WTC11 (cell line): ENCODE data around the gene SH2D3C. TPM values are rescaled to one million over a fixed set of nuclear protein-coding genes. Genes with fewer than 3 reads are reported as not detected.

Experiments used
- ATAC-seq: fragments of 200-7000 bp; cut with Tn5 transposase; 2 replicates; pipeline ENCODE4 v1.10.0; 2021; ENCODE audit warnings: mild to moderate bottlenecking, moderate library complexity
- CTCF ChIA-PET: fragments of 300-600 bp; sonication (Branson Sonifier 250); formaldehyde crosslinking; loops from one replicate; lab custom pipeline; 2021; ENCODE audit warnings: antibody characterized with exemption; lab: Charles Lee
- POLR2A ChIA-PET: fragments of 350-600 bp; sonication (Branson Sonifier 250); formaldehyde crosslinking; loops from one replicate; lab custom pipeline; 2021; ENCODE audit warnings: antibody characterized with exemption; lab: Charles Lee
- DNase-seq: peaks from one replicate; pipeline ENCODE4 v3.0.0; 2021; ENCODE audit warnings: low spot score
- H3K27ac Mint-ChIP-seq: 2 replicates; pipeline ENCODE4 v1.8.0; 2021; ENCODE audit warnings: mixed read lengths
- H3K27me3 Mint-ChIP-seq: 2 replicates; pipeline ENCODE4 v1.8.0; 2021; ENCODE audit warnings: low read depth, mild to moderate bottlenecking, moderate library complexity, mixed read lengths
- H3K36me3 Mint-ChIP-seq: 2 replicates; pipeline ENCODE4 v1.8.0; 2021; ENCODE audit warnings: mixed read lengths
- H3K4me1 Mint-ChIP-seq: 2 replicates; pipeline ENCODE4 v1.8.0; 2022; ENCODE audit warnings: mixed read lengths
- H3K4me3 Mint-ChIP-seq: 2 replicates; pipeline ENCODE4 v1.8.0; 2021; ENCODE audit warnings: mild to moderate bottlenecking, moderate library complexity, mixed read lengths
- H3K9me3 Mint-ChIP-seq: 2 replicates; pipeline ENCODE4 v1.8.0; 2021; ENCODE audit warnings: mixed read lengths
- CREM ChIP-seq: sonication (generic); formaldehyde crosslinking; IDR thresholded peaks from 2 replicates; pipeline ENCODE4 v1.8.1; 2022; ENCODE audit warnings: mild to moderate bottlenecking, missing genetic modification reagents, moderate library complexity
- CTCF ChIP-seq: fragments of 200-600 bp; IDR thresholded peaks from 2 replicates; pipeline ENCODE4 v1.8.0; 2022; ENCODE audit warnings: antibody characterized with exemption
- EMX1 ChIP-seq: fragments of 250-450 bp; sonication (Bioruptor Pico); IDR thresholded peaks from 2 replicates; pipeline ENCODE4 v1.8.0; 2021; ENCODE audit warnings: mild to moderate bottlenecking
- FOXK1 ChIP-seq: sonication (generic); formaldehyde crosslinking; IDR thresholded peaks from 2 replicates; pipeline ENCODE4 v1.8.0; 2022; ENCODE audit warnings: mild to moderate bottlenecking, moderate library complexity, missing genetic modification reagents
- GABPB1 ChIP-seq: sonication (generic); formaldehyde crosslinking; IDR thresholded peaks from 2 replicates; pipeline ENCODE4 v1.8.1; 2023; ENCODE audit warnings: mild to moderate bottlenecking, missing genetic modification reagents
- JUN ChIP-seq: sonication (generic); formaldehyde crosslinking; IDR thresholded peaks from 2 replicates; pipeline ENCODE4 v1.8.0; 2023; ENCODE audit warnings: mild to moderate bottlenecking, missing genetic modification reagents
- MAX ChIP-seq: sonication (generic); formaldehyde crosslinking; IDR thresholded peaks from 2 replicates; pipeline ENCODE4 v1.8.0; 2022; ENCODE audit warnings: mild to moderate bottlenecking, missing genetic modification reagents
- NFE2L1 ChIP-seq: sonication (generic); formaldehyde crosslinking; IDR thresholded peaks from 2 replicates; pipeline ENCODE4 v1.8.1; 2023; ENCODE audit warnings: missing genetic modification reagents
- NFYB ChIP-seq: sonication (generic); formaldehyde crosslinking; conservative IDR thresholded peaks from 2 replicates; pipeline ENCODE4 v1.8.0; 2022; ENCODE audit warnings: low read depth, missing genetic modification reagents
- OVOL2 ChIP-seq: fragments of 250-450 bp; sonication (Bioruptor Pico); IDR thresholded peaks from 2 replicates; pipeline ENCODE4 v1.9.0; 2021; ENCODE audit warnings: mild to moderate bottlenecking, borderline replicate concordance
- PREB ChIP-seq: sonication (generic); formaldehyde crosslinking; IDR thresholded peaks from 2 replicates; pipeline ENCODE4 v1.8.1; 2022; ENCODE audit warnings: mild to moderate bottlenecking, missing genetic modification reagents, moderate library complexity, borderline replicate concordance
- SMAD3 ChIP-seq: sonication (generic); formaldehyde crosslinking; IDR thresholded peaks from 2 replicates; pipeline ENCODE4 v1.8.0; 2022; ENCODE audit warnings: missing genetic modification reagents, mild to moderate bottlenecking, borderline replicate concordance
- SMAD4 ChIP-seq: sonication (generic); formaldehyde crosslinking; IDR thresholded peaks from 2 replicates; pipeline ENCODE4 v1.8.0; 2022; ENCODE audit warnings: mild to moderate bottlenecking, missing genetic modification reagents
- SP1 ChIP-seq: sonication (generic); formaldehyde crosslinking; conservative IDR thresholded peaks from 2 replicates; pipeline ENCODE4 v1.8.1; 2022; ENCODE audit warnings: missing genetic modification reagents
- TP53 ChIP-seq: sonication (generic); formaldehyde crosslinking; IDR thresholded peaks from 2 replicates; pipeline ENCODE4 v1.8.1; 2023; ENCODE audit warnings: mild to moderate bottlenecking, missing genetic modification reagents
- ZBTB21 ChIP-seq: sonication (generic); formaldehyde crosslinking; IDR thresholded peaks from 2 replicates; pipeline ENCODE4 v1.8.1; 2023; ENCODE audit warnings: mild to moderate bottlenecking, missing genetic modification reagents, borderline replicate concordance
- ZNF232 ChIP-seq: sonication (generic); formaldehyde crosslinking; IDR thresholded peaks from 2 replicates; pipeline ENCODE4 v1.8.0; 2022; ENCODE audit warnings: mild to moderate bottlenecking, missing genetic modification reagents
- ZNF423 ChIP-seq: fragments of 250-450 bp; sonication (Bioruptor Pico); IDR thresholded peaks from 2 replicates; pipeline ENCODE4 v2.1.2; 2022; ENCODE audit warnings: mild to moderate bottlenecking, moderate library complexity
- total RNA-seq: library from RNA; stranded (reverse); gene quantifications from 3 replicates; pipeline ENCODE4 v1.2.3, GENCODE V29; 2021
- TF ChIP-seq, protein P1 (sequence below): sonication (generic); formaldehyde crosslinking; IDR thresholded peaks from 2 replicates; pipeline ENCODE4 v1.8.1; 2023; ENCODE audit warnings: mild to moderate bottlenecking, moderate library complexity, missing genetic modification reagents
- TF ChIP-seq, protein P2 (sequence below): sonication (generic); formaldehyde crosslinking; IDR thresholded peaks from 2 replicates; pipeline ENCODE4 v1.8.0; 2023; ENCODE audit warnings: mild to moderate bottlenecking, missing genetic modification reagents

SH2D3C gene
- total RNA-seq, 1 experiment from 2014 or later, result 5.4 TPM

GRCh38 chr9:127825319-127826051 is 47.0 kb upstream of the SH2D3C start:
- TF ChIP-seq OVOL2 (CRISPR knock-in tag) (no peak), TP53 (CRISPR knock-in tag) (no peak), SP1 (CRISPR knock-in tag) (0 out of 2 replicates have a peak, but pooled peaks have one; percentile 51), ZNF232 (peak; percentile 56; the same call in 1 of the 2 replicates), CTCF (peak; percentile 71), FOXK1 (peak; percentile 9; the same call in 1 of the 2 replicates), MAX (CRISPR knock-in tag) (no peak), GABPB1 (CRISPR knock-in tag) (peak; percentile 40; the same call in 1 of the 2 replicates)
- TF ChIP-seq, protein P1, sequence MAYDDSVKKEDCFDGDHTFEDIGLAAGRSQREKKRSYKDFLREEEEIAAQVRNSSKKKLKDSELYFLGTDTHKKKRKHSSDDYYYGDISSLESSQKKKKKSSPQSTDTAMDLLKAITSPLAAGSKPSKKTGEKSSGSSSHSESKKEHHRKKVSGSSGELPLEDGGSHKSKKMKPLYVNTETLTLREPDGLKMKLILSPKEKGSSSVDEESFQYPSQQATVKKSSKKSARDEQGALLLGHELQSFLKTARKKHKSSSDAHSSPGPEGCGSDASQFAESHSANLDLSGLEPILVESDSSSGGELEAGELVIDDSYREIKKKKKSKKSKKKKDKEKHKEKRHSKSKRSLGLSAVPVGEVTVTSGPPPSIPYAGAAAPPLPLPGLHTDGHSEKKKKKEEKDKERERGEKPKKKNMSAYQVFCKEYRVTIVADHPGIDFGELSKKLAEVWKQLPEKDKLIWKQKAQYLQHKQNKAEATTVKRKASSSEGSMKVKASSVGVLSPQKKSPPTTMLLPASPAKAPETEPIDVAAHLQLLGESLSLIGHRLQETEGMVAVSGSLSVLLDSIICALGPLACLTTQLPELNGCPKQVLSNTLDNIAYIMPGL, result no peak
- TF ChIP-seq, protein P2, sequence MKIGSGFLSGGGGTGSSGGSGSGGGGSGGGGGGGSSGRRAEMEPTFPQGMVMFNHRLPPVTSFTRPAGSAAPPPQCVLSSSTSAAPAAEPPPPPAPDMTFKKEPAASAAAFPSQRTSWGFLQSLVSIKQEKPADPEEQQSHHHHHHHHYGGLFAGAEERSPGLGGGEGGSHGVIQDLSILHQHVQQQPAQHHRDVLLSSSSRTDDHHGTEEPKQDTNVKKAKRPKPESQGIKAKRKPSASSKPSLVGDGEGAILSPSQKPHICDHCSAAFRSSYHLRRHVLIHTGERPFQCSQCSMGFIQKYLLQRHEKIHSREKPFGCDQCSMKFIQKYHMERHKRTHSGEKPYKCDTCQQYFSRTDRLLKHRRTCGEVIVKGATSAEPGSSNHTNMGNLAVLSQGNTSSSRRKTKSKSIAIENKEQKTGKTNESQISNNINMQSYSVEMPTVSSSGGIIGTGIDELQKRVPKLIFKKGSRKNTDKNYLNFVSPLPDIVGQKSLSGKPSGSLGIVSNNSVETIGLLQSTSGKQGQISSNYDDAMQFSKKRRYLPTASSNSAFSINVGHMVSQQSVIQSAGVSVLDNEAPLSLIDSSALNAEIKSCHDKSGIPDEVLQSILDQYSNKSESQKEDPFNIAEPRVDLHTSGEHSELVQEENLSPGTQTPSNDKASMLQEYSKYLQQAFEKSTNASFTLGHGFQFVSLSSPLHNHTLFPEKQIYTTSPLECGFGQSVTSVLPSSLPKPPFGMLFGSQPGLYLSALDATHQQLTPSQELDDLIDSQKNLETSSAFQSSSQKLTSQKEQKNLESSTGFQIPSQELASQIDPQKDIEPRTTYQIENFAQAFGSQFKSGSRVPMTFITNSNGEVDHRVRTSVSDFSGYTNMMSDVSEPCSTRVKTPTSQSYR (CRISPR knock-in tag), result 0 out of 2 replicates have a peak, but pooled peaks have one; percentile 15
- peak overlapping the region; percentile 60; the same call in 1 of the 2 replicates for H3K27ac Mint-ChIP-seq
- peak; percentile 97 for DNase-seq
- peak overlapping the region; percentile 64 for H3K4me3 Mint-ChIP-seq
- CTCF ChIA-PET, result interaction anchor here (0.5 to 6.6 kb wide), 33 partner anchors 10 to 299 kb away, joined by 3 to 115 read pairs (median 4); partner anchors contain the start of genes CDK9, ENG, FPGS and ST6GALNAC4
- H3K27me3 Mint-ChIP-seq, result peaks cover 23% of the 10 kb centered on the region
- H3K36me3 Mint-ChIP-seq, result peaks cover 4% of the 10 kb centered on the region; the same call in 1 of the 2 replicates
- peak; percentile 88 for ATAC-seq
- no peaks in the 10 kb centered on the region for H3K9me3 Mint-ChIP-seq
- POLR2A ChIA-PET, result interaction anchor here (0.6 kb wide), 1 partner anchor 121 kb away, joined by 3 read pairs; no protein-coding TSS in a partner anchor
- H3K4me1 Mint-ChIP-seq, result peaks cover 33% of the 10 kb centered on the region

DNA sequence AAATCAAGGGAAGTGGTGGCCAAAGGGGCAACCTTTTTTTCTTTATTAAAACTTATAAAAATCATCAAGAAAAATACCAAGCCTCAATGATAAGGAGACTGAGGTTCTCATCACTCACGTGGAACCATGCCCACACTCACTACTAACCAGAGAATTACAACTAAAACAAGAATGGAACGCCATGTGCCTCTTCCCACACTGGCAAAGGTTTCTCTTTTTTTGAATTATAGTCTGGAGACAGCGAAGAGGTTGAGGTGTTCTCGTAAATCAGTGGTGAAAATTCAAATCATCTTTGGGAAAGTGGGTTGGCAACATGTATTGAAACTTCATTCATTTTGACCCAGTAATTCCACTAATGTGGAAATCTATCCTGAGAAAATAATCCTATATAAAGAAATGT is 43.6 kb upstream of the SH2D3C start:
- Mint-ChIP-seq H3K27me3 (peaks cover 16% of the 10 kb centered on the region), H3K4me3 (no peak overlapping the region), H3K36me3 (peaks cover 4% of the 10 kb centered on the region; the same call in 1 of the 2 replicates), H3K27ac (no peak overlapping the region), H3K4me1 (peaks cover 22% of the 10 kb centered on the region), H3K9me3 (no peaks in the 10 kb centered on the region)
- POLR2A ChIA-PET, result no interaction called here
- TF ChIP-seq ZBTB21 (CRISPR knock-in tag) (no peak), SMAD4 (CRISPR knock-in tag) (no peak)
- ATAC-seq (no peak), DNase-seq (no peak)
- CTCF ChIA-PET, result no interaction called here

- no peaks in the 10 kb centered on the region for H3K4me1 Mint-ChIP-seq
- TF ChIP-seq PREB (CRISPR knock-in tag) (no peak), CREM (CRISPR knock-in tag) (no peak), JUN (CRISPR knock-in tag) (no peak), NFYB (CRISPR knock-in tag) (no peak), NFE2L1 (CRISPR knock-in tag) (no peak), SMAD3 (CRISPR knock-in tag) (no peak), OVOL2 (CRISPR knock-in tag) (no peak), EMX1 (CRISPR knock-in tag) (no peak), ZNF423 (no peak)
Observed at GRCh38 chr9:127818574-127818973, 40.1 kb upstream of the SH2D3C start.

More at GRCh38 chr9:127818574-127818973, 40.1 kb upstream of the SH2D3C start:
- no peaks in the 10 kb centered on the region for H3K9me3 Mint-ChIP-seq
- no peaks in the 10 kb centered on the region for H3K27me3 Mint-ChIP-seq
- ChIA-PET POLR2A (no interaction called here), CTCF (interaction anchor here (0.6 to 3.5 kb wide), 2 partner anchors 21 to 51 kb away, joined by 3 to 16 read pairs; no protein-coding TSS in a partner anchor)
- peaks cover 4% of the 10 kb centered on the region; the same call in 1 of the 2 replicates for H3K36me3 Mint-ChIP-seq
- peak overlapping the region; percentile 11; the same call in 1 of the 2 replicates for H3K27ac Mint-ChIP-seq
- DNase-seq, result no peak
- ATAC-seq, result no peak
- H3K4me3 Mint-ChIP-seq, result no peak overlapping the region
